Fibroblast of skin of back (primary cell): ENCODE measurements around the gene EYS.
A peak's percentile ranks its signal among the peaks of the same experiment; 100 is the strongest.
"Not testable (repeated sequence)": the region's sequence is repeated elsewhere in the genome, so short reads cannot be mapped to it uniquely, and the experiment has no call there.

Source experiments
- DNase-seq: peaks from one replicate; pipeline ENCODE4 v3.0.0-alpha.2; 2013

Gene EYS

DNA sequence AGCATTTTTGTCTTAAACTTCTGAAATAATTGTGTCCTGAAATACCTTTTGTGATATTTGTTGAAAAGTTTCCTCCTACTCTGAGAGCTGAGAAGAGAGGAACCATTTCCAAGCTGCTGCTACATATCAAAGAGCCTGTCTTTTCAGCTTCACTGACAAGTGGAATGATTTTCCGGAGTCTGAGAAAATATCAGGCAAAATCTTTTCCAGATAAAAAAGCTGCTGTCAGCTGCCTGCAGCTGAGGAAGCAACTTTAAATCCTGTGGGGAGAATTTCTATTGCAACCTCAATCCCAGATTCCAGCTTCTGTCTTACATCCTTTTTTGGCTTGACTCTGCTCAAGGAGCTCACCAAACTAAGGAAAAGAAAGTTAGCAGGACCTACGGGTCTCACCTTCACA, 1167.1 kb downstream of the EYS start:
- DNase-seq, result no peak

DNA sequence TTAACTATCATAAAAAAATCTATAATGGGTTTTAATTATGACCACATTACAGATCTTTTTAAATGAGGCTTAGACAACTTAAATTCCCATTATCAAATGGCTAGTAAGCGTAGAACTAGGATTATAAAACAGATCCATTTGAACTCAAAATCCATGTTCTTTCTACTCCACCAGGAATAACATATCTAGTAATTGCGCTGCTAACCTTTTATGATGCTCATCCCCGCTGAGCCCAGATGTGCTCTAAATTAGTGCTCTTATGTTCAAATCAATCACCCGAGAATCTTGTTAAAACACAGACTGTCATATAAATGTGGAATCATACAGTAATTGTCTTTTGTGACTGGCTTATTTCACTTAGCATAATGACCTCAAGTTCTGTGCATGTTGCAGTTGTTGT, 1168.3 kb downstream of the EYS start:
- DNase-seq, result no peak

DNA sequence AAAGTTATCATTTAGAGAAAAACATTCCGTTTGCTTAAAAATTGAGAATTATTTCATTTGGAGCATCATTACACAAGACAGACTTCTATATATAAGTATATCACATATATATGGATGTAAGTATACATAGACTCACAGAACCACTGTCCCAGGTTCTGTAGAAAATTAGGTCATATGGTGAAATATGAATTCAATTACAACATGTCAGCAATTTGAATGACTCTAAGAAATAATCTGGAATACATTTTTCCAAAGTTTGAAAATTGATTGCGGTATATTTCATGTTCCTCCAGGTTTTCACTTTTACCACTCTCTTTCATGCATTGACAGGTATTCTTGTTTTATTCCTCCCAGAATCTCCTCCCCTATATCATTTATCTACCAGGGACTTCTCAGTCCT, 1179.1 kb downstream of the EYS start:
- no peak for DNase-seq

DNA sequence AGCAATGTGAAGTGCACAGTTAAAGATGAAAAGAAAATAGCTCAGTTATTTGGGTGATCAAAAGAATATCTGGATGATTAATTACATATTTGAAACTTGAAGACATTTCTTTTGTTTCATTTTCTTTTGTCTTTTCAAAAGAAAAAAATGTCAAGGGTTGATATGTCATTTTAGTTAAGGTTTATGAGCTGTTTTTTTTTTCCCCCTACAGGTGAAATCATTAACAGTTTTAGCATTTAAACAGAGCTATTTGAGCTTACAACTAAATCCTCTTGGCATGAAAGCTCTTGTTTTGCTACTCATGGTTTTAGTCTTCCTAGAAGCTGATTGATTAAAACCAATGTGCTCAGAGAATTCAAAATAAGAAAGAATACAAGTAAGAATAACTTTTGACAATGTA, 1184.2 kb downstream of the EYS start:
- DNase-seq, result no peak

DNA sequence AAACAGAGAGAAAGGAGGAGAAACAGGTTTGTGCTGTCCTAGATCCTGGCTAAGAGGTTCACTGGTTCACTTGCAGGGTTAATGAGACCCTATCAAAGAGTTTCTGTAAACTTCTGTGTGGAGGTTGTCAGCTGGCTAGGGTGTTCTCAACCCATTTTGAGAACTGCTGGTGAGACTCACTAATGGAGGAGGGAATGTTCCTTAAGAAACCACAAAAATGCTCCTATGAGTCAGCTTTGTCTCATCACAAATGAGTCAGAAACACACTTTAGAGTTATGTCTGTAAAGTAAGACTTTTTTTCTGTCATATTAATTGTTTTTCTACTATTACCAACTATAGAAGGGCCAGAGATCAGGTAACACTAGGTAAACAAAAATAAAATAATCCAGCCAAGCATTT, 1187.0 kb downstream of the EYS start:
- DNase-seq, result peak; percentile 94

DNA sequence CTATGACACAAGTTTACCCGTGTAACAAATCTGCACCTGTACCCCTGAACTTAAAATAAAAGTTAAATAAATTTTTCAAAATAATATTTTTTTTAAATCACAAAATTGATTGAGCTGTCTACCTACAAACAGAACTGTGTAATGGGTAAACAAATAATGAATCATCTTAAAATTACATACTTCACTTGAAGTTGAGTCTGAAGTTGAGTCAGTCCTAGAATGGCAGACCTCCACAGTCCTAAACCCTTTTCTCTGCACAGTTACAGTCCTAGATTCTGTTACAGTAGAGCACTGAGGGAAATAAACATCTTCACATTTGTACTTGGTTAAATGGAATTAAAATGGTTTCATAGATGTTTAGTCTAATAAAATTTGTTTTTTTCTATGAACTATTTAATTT, 1190.6 kb downstream of the EYS start:
- DNase-seq, result no peak

DNA sequence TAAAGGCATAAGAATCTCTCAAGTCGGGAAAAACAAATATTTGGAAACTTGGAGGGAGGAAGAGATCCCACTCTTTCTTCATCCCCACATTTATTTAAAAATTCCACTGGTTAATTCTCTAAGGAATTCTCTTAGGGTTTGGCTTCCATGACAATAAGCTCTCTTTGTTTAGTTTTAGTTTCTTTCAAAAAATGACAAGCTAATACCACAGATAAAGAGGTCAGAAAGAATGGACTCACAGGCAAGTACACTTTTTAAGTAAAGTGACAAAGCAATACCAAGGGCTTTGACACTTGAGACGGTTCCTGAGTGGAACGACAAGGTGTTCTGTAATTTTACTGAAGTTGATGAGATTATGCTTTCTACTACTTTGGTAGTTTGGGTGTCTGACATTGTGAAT, 1199.4 kb downstream of the EYS start:
- DNase-seq, result no peak

DNA sequence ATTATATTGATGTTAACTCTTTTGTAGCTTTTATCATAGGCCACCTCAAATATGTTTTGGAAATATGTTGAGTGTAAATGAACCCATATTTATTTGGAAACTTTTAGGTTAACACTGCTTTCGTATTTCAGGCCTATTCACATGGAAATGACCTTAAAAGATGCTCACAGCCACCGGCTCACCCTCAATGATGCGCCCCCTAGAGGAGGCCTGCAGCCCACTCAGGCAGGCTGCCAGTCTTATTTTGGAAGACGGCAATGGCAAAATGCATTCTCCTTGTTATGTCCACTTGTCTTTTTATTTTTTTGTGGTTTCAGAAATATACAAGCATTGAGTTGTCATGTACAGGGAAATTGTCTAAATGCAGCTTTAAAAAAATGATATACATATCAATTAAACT, 1201.7 kb downstream of the EYS start:
- no peak for DNase-seq

DNA sequence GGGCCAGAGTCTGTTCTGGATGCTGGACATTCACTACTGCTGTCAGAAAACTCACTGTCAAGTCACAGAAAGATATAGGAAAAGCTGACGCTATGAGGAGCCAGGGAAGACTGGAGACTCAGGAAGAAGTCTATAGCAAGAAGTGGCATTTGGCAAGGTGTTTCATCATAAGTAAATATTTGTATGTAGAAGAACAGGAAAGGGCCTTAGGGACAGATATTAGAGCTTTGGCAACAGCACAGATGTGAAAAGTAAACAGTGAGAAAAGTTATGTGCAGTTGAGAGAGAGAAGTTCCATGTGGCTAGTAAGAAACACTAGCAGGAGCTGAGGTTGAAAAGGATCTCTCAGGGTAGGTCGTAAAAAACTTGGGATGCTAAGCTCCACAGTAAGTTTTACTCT, 1202.5 kb downstream of the EYS start:
- no peak for DNase-seq

DNA sequence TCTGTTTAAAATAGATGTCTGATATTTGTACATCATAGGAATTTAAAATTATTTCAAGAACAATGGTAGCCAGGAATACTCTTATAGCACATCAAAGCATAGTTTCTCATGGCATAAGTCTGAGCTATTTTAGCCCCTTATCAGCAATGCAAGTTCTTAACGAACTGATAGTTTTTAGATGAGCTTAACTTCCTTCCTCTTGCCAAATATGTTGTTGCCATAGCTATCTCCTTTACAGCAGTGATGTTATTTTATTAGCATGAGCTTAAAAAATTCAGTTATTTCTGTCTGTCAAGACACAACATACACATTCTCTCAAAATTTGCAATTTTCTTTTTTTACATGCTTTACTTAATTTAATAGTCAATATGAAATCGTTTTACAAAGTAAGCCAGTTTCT, 1204.2 kb downstream of the EYS start:
- DNase-seq, result no peak

DNA sequence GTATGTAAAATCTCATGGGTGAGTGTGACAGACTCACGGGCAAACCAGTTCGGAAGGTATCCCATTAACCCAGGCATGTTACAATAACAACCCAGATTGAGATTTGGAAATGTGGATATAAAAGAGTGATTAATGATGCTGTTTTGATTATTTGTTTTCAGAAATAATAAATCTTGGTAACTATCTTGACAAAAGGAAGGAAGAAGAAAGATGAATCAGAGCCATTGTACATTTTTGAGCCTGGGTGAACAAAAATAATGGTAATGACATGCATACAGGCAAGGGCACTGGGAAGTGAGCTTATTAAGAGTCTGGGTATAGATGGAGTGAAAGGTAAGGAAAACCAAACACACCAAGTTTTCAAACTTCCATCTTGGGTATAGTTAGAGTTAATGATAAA, 1209.4 kb downstream of the EYS start:
- no peak for DNase-seq

DNA sequence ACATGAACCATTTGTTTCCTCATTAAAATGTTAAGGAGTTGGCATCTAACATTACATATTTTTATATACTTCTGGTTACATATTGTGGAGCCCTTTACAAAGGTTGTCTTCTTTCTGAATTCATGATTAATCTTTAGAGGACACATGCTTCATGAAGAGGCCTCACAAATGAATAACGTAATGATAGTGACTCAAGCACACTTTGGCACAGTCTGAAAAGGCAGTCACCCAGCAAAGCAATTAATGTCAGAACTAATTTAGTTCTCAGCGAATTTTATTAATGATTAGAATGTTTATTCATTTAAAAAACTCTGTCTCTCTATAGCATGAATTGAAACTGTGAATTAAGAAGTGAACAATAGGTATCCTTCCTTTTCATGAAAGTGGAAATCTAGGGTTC, 1217.3 kb downstream of the EYS start:
- DNase-seq, result no peak

DNA sequence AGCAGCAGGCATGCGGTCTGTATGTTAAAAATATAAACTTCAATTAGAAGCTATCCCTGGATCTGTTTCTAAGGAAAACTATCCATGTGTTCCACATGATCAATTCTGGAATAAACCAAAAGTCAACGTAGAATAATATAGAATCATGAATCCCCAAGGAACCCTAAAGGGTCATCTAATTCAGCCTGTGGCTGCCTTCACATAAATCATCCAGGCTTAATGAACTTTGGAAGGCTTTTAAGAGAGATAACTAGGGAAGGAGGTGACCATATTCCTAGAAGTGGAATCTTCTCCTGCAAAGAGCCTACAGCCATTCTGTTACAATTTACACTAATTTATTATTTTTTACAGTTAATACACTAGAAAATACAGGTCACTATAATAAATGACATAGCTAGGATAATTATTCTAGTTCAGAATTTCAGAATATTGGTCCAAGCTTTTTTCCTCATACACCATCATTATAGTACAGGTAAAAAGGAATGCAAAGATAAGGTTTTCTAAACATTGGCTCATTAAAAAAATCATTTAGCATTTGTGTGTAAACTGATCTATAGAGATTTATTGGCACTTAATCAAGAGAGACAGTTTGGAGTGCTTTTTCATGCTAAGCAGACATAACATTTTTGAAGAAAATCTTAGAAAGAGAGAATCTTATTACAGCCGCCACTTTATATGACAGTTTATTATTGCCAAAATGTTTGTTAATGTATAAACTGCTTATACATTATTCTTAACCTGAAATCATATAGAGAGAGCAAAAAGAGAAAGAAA, 1220.3 kb downstream of the EYS start:
- no peak for DNase-seq

DNA sequence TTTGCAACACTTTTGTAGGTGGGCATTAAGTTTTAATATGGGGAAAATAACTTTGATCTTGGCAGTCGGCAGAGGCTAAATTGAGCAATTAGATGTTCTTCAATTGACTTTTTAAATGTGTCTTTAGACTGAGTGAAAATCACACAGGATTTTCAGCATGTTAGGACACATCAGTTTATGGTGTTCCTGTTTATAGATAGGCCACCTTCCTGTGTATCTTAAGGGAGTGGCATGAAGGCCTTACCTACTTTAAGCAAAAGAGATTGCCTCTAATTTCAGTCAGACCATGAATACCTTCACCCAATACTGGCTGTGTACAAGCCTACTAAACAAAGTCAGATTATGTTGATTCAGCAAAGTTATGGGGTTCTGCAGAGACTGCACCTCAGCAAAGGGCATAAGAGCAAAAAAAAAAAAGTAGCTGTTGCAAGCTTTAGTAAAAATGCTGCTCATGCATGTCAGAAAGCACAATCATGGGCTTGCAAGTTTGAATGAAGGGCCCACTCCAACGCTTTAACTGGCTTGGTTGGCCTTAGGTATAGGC, 1223.0 kb downstream of the EYS start:
- DNase-seq, result no peak

DNA sequence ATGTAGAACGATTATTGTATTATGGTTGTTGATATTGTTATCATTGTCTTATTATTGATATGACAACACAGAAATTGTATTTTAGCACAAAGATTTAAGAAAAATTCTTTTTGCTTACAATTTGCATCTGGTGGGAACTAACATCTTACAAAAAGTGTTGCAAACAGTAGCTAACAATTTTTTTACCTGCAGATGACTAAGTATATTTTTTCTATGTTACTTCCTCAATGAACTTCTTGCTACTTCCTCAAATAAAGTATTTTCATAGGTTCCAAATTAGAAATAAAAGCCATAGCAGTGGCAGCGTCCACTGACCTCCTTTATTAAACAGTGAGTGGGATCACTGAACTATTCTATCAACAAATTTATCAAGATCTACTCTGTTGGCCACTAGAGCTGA, 1224.4 kb downstream of the EYS start:
- no peak for DNase-seq

DNA sequence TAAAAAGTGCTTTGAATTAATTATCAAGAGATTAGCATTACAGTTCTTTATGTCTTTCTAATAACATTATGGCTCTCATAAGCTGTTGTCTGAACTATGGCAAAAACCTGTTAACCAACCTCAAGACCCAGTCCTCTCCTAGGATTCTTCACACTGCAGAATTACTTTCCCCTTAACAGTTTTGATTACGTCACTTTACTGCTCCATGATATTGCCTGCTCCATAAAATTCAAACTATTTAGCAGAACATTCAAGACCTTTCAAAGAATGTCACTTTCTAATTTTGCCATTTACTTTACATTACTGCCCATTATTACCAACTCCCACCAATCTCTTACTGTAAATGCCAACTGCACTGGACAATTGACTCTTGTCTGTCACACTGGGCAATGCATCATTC, 1227.9 kb downstream of the EYS start:
- DNase-seq, result no peak

DNA sequence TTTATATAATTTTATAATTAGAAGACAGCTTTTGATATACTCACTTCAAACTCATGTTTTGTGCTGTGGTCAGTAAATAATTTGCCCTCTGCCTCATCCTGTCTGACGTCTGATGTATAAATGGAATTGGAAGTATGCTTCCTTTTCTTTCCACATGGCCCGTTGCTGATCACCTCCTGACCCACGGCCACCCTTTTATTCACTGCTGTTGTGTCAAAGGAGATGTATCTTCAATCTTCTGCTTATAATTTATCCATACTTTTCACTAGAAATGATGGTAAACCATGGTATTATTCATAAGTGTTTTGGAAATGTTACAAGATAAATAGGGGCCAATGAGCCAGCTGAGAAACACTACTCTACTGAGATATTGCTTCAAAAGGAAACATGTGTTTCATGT, 1229.6 kb downstream of the EYS start:
- no peak for DNase-seq

DNA sequence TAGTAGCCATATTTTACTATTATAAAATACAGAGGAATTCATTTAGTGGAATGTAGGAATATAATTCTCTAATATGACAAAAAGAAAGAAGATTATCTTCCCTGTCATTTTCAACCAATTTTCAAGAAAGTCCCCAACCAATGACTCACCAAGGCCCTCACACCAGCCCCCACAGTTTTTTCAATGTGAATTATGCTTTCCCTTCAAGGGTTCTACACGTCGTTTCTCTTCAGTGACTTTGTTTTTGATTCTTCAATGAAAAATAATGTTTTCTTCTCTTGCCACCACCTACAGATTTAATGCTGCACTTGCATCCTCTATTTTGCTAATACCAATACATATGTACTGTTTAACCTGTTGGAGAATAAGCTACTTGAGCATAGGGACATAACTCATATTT, 1230.1 kb downstream of the EYS start:
- DNase-seq, result no peak

DNA sequence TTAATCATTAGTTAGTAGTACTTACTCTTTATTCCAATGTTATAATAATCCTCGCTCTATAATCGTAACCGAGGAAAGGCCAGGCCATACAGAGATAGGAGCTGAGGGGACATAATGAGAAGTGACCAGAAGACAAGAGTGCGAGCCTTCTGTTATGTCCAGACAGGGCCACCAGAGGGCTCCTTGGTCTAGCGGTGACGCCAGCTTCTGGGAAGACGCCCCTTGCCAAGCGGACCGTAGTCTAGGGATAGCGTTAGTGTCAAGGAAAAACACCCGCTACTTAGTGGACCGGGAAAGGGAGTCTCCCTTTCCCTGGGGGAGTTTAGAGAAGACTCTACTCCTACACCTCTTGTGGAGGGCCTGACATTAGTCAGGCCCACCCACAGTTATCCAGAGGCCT, 1237.6 kb downstream of the EYS start:
- not testable (repeated sequence) for DNase-seq

DNA sequence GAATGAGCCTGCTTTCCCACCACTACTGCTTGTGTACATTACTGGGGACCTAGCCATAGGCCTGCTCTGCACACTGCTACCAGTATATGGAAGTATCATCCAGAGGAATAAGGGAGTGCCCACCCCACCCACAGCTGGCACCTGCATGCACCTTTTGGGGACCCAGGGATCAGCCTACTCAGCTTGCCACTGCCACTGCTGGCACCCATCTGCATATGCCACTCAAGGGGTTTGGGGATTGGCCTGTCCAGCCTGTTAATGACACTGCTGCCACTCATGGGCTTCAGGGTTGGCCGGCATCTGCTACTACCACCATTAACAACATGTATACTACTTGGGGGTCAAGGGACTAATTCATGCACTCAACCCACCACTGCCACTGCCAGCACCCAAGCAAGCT, 1239.4 kb downstream of the EYS start:
- no peak for DNase-seq

DNA sequence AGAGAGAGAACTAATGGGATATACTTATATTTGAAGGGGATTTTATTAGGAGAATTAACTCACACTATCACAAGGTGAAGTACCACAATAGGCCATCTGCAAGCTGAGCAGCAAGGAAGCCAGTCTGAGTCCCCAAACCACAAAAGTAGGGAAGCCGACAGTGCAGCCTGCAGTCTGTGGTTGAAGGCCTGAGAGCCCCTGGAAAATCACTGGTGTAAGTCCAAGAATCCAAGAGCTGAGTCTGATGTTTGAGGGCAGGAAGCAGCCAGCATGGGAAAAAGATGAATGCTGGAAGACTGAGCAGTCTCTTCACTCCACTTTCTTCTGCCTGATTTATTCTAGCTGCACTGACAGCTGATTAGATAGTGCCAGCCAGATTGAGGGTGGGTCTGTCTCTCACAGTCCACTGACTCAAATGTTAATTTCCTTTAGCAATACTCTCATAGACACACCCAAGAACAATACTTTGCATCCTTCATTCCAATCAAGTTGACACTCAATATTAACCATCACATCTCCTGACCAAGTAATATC, 1247.5 kb downstream of the EYS start:
- no peak for DNase-seq

DNA sequence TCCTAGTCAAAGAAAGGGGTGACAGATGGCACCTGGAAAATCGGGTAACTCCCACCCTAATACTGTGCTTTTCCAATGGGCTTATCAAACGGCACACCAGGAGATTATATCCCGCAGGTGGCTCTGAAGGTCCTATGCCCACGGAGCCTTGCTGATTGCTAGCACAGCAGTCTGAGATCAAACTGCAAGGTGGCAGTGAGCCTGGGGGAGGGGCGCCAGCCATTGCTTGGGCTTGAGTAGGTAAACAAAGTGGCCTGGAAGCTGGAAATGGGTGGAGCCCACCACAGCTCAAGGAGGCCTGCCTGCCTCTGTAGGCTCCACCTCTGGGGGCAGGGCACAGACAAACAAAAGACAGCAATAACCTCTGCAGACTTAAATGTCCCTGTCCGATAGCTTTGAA, 1258.9 kb downstream of the EYS start:
- DNase-seq, result not testable (repeated sequence)

DNA sequence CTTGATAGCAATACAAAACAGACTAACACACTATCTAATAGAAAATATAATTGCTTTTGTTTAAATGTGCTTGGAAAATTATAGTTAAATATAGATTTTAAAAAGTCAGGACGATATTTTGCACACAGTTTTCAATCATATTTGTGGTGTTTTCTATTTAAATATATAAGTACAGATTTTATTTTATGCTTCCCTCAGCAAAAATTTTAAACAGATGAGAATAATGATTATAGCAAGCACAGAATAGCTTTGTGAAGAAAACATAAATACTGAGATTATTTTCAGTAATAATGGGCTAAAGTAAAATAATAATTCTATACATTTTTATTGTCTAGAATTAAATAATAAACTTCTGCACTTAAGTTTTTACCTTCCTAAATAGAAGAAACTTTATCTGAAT, 1262.0 kb downstream of the EYS start:
- DNase-seq, result no peak

DNA sequence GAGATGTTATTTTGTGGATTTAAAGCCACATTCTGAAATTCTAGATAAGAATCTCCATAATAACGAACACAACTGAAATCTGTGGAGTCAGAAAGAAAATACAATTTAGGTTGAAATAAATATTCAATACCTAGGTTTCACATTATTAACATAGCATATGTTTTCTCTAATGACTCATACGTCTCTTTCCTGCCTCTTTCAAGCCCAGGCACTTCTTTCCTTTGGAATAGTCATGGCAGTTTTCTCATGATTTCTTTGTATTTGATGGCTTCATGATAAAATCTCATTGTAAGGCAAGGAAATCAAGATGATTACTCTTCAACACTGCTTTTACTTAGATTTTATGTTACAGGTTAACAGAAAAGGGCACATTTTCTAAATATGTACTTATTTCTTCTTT, 1267.8 kb downstream of the EYS start:
- no peak for DNase-seq

DNA sequence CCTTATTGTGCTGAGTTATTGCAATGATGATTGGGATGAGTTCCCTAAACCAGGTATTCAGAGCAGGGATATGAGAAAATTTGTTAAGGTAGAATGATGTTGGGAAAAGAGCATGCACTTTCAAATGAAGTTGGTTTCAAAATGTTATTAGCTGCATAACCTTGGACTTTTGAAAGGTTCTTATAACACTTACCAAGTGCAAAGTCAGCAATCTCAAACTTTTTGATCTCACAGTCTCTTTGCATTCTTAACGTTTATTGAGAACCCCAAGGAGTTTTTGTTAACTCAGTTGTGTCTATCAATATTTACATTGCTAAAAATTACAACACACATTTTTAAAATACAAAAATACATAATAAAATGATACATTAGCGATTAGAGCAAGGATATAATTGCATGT, 1269.0 kb downstream of the EYS start:
- DNase-seq, result no peak
